Activated gamma-delta T cell (primary cell): ENCODE data around the gene MGRN1.
A peak's percentile ranks its signal among the peaks of the same experiment; 100 is the strongest.

Experiments
- DNase-seq: peaks from one replicate; lab custom pipeline; 2025; lab: John Stamatoyannopoulos, UW
- total RNA-seq, 2 donors: gene quantifications; one replicate each; lab custom pipeline; 2026; lab: John Stamatoyannopoulos, UW

MGRN1 gene
- 39.6 to 41.7 reads per million in 2 donors for total RNA-seq

DNA sequence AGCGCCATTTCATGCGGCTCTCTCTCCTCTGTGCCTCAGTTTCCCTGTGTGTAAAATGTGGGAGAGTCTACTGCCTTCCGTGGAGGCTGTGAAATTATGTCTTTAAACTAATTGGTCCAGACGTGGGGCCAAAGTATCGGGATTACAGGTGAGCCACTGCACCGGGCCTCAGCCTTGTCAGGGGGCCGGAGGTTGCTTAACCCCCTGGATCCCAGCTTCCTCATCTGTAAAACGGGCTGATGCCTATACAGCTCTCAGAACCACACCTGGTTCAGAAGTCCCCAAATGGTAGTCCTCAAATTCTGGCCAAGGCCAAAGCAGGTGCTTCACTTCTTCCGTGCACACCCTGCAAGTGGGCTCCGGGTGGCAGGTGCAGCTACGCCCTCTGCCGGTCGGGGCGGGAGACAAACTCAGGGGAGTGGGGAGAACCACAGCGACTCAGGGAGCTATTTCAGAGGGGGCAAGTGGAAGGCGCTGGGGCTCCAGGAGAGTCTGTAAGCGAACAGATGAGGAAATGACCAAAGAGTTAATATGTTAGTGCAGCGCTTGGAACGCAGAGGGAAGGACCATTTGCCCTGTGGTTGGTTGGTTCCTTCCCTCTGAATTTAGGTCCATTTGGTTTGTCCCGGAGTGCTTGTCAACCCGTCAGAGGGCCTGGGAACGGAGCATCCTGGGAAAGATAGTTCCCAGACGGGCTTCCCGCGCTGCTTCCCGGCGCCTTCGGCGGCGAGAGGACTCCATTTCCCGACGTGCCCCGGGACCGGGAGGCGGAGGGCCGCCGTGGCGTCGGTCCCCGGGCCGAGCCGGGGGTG, at the start of gene MGRN1:
MGRN1 (plus strand) TSS at position 812 of the 812 bp plus-strand sequence. CDS start 135 bp downstream, outside the sequence.
- peak; percentile 77 for DNase-seq

DNA sequence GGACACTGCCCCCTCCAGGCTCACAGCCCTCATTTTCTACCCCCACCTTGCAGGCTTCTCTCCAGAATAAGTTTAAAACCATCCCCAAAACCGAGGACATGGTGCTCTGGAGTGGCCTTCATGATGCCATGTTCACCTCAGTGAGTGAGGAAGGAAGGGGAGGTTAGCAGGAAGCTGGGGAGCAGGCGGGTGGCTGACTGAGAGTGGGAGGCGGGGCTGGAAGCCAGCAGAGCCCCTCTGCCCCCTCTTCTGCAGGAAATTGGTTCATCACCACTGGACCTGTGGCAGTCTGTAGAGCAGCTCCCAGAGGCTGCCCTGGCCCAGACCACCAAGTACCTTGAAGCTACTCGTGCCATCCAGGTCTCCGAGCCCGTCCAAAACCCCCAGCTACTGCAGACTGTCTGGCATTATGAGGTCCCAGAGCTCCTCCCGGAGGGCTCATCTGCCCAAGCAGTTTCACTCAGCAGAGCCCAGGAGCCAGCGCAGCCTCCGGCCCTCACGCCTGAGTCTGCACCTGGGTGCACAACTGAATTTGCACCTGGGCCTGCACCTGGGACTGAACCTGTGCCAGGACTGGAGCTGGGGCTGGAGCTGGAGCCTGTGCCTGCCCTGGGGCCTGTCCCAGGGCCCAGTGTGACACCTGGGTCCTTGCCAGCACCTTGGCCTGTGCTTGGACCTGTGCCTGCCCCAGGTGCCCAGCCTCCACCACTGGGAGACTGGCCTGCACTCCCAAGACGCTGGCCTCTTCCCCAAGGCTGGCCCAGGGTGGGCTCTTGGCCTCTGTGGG, 49.5 kb upstream of the MGRN1 start:
- no peak for DNase-seq

DNA sequence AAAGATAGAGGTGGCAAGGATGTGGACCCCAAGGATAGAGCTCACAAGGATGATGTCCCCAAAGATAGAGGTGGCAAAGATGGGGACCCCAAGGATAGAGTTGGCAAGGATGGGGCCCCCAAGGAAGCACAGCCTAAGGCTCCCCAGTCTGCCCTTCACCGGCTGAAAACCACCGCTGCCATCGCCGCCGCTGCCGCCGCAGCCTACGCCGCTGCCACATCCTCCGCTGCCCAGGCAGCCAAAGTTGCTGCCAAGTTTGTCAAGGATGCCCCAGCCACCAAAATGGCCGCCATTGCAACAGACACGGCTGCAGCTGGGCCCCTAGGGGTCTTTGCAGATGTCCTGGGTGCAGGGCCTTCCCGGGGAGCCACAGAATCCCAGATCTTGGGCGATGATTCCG, 48.6 kb upstream of the MGRN1 start:
- no peak for DNase-seq

DNA sequence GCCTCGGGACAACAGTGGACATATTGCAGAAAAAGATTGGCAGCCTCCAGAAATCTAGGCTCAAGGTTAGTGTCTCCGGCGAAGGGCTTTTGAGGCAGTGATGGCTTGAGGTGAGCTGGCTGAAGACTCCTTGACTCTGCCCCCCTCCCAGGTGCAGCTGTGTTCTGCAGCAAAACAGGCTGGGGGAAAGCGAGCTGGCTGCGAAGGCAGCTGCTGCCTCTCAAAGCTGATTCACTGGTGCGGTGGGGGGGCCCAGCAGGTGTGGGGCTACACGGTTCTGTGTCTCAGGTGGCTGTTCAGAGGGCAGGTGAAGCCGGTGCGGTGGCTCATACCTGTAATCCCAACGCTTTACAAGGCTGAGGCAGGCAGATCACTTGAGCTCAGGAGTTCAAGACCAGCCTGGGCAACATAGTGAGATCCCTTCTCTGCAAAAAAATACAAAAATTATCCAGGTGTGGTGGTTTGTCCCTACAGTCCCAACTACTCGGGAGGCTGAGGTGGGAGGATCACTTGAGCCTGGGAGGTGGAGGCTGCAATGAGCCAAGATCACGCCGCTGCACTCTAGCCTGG, 45.6 kb upstream of the MGRN1 start:
- DNase-seq = no peak

DNA sequence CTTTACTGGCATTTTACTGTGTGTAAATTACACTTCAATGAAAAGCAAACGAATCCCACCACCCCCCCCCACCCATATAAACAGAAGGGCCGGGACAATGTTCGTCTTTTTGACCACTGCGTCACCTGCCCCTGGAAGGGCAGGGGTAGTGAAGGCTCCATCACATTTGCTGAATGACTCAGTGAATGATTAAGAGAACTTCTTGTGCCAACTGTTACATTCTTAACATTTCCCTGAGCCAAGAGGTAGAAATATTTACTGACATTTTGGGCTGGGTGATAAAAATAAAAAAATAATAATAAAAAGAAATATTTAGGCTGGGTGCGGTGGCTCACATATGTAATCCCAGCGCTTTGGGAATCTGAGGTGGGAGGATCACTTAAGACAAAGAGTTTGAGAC, 44.4 kb upstream of the MGRN1 start:
- no peak for DNase-seq

DNA sequence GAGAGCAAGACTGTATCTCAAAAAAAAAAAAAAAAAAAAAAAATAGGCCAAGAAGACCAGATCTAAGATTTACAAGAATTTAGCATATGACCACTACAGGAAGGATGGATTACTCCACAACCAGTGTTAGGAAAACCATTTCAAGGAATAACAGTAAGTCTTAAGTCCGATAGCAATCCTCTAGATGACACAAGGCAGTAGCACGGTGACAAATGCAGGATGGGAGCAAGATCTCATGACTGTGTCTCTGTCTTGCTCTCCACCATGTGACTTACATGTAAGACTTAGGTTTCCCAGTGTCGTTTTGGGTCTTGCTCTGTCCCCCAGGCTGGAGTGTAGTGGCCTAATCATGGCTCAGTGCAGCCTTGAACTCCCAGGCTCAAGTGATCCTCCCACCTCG, 40.7 kb upstream of the MGRN1 start:
- DNase-seq = no peak

DNA sequence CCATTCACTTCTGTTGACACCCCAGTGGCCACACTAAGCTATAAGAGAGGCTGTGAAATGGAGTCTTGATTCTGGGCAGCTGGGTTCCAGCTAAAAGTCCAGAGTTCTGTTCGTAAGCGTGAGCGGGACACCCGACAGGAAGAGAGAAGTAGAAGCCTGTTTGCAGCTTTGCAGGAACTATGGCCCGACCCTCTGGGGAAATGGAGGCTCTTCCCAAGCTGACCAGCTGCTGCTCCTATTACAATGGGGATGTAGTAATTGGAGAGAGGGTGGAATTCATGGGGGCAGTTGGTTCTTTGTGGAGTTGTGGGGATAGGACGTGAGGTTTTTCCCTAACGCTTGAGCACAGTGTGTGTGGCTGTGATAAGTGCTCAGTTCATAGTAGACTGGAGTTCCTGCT, 38.3 kb upstream of the MGRN1 start:
- DNase-seq = no peak

DNA sequence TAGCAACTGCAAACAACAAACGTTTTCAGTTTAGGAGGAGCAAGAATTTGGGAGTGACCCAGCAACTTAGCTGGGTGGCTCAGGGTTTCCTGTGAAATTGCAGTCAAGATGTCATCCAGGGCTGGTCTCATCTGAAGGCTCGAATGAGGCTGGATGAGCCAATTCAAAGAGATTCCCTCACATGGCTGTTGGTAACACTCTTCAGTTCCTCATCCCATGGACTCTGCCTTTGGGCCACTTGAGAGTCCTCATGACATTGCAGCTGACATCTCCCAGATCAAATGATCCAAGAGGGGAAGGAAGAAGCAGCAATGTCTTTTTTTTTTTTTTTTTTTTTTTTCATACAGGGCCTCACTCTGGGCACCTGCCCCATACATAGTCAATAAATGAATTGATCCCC, 36.2 kb upstream of the MGRN1 start:
- DNase-seq = no peak

DNA sequence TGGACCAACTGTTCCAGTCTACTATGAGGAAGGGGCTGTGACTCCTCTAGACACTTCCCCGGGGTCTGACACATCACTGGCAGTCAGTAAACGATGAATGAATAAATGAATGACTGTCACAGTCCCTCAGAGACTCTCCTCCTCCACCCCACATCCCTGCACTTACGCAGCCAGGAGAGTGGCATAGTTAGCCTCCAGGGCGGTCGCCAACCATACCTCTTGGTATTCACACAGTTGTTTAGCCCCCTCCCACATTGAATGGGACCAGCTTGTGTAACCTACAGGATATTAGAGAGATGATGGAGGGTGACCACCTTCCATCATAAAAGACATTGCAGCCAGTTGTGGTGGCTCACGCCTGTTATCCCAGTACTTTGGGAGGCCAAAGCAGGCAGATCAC, 35.7 kb upstream of the MGRN1 start:
- DNase-seq = no peak

DNA sequence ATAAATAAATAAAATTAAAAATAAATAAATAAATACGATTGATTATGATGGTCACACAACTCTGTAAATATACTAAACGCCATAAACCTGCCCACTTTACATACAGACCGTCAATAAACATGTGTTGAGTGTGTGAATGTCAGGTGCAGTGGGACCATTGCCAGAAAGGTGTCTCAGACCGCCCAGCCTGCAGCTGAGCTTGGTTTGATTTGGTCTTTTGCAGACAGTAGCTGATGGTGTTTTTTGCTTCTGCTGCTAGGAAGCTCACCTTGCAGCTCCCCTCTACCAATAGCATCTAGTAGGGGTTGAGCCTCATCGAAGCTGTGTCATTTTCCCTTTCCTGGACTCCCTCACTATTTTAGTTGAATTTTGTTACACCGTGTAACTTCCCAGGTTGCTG, 33.4 kb upstream of the MGRN1 start:
- no peak for DNase-seq

DNA sequence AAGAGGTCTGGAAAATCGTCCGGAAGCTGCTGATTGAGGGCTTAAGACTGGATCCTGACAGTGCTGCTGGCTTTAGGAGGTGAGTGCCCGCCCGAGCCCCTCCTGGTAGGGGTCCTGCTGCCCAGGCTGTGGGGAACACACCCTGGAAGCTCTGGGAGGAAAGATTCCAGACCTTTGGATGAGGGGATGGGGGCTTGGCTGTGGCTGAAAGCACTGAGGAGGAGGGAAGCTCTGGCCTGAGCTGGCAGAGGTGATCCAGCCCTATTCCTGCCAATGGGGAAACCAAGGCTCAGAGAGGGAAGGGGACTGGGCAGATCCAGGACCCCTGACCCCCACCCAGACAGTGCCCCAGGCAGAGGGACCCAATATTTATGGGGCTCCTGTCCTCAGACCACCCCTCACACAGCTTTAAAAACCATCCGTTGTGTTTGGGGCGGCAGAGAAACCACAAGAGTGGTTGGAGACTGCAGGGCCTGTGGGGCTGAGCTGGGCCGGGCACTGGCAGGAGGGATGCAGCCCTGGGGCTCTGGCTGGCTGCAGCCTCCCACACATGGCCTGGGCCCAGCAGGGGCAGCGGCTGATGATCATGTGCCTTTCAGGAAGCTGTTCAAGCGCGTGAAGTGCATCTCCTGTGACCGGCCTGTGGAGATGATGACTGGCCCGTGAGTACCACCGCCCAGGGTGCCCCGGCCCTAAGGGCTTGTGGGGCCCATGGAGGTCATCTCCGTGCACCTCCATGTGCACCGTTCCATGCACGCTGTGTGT, 32.7 kb upstream of the MGRN1 start:
- DNase-seq = no peak

DNA sequence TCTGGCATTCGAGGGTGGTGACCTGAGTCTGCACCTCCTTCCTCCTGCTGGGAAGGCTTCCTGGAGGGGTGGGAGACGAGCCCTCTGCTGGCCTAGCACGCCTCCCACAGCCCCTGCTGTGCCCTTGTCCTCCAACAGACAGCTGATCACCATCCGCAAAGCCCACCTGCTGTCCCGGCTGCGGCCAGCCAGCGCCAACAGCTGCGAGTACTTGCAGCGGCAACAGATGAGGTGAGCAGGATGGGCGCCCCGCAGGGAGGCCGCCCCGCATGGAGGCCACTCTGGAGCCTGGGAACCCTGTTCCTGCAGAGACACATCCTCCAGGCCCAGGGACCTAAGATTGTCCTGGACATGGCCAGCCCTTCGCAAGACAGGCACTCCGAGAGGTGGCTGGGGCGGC, 31.5 kb upstream of the MGRN1 start:
- no peak for DNase-seq

DNA sequence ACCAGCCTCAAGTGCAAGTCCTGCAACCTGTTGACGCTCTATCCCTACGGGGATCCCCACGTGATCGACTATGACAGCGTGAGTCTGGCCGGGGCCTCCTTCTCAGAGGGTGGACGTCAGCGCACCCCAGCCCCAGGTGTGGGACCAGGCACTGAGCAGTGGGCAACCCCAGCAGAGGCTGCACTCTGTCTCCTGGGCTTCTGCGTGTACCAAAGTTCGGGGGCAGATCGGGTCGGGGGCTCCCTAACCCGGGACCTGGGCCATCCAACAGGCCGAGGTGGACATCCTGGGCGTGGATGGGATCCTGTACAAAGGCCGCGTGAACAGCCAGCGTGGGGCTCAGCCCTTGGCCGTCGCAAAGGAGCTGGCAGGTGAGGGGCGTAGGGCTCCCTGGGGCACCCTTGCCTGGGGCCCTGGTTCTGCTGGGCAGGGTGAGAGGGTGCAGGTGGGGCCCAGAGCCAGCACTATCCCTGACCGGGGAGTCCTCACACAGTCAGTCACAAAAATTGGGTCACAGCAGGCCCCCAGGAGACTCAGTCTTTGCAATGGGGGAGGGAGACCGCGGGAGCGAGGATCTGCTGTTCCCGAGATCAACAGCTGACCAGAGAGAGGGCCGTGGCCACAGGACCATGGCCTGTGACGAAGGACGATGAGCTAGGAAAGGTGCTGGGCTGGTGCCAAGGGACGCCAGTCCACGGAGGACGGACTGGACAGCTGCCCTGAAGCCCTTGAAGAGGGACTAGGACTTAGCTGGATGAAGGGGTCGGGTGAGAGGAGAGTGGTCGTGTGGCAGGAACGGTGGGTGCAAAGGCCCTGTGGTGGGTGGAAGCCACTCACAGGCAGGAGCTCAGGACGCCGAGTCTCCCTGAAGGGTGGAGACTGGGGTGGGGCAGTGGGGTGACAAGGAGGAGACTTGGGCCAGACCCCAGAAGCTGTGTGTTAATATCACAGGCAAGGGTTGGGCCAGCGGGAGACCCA, 29.9 kb upstream of the MGRN1 start:
- no peak for DNase-seq

DNA sequence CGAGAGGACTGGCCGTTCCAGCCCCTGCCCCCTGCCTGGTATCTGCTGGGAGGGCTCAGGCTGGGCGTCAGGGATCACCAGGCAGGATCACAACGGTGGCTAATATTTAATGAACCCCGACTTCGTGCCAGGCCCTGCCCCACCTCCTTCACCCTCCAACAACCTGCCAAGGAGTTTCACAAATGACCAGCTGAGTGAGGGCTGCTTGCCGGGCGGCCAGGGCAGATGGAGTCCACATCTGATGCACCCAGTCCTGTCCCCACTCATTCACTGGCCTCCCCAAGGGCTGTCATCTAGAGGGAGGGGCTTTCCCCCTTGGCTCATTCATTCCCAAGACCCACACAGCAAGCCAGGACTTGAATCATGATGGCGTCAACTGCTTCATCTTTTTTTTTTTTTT, 27.5 kb upstream of the MGRN1 start:
- DNase-seq = no peak

DNA sequence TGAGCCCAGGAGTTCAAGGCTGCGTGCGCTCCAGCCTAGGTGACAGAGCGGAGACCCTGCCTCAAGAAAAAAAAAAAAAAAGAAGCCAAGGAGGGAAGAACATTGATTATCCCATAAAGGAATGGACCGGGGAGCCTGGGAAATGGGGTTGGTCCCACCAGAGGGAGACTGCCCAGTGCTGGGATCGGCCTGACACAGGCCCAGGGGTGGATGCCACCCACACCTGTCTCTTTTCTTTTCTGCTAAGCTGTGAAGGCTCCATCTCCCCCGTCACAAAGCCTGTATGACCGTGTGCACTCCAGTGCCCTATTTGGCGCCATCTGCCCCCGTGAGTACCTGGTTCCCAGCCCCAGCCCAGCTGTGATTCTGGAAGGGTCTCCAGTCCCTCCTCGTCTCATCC, 25.6 kb upstream of the MGRN1 start:
- no peak for DNase-seq

DNA sequence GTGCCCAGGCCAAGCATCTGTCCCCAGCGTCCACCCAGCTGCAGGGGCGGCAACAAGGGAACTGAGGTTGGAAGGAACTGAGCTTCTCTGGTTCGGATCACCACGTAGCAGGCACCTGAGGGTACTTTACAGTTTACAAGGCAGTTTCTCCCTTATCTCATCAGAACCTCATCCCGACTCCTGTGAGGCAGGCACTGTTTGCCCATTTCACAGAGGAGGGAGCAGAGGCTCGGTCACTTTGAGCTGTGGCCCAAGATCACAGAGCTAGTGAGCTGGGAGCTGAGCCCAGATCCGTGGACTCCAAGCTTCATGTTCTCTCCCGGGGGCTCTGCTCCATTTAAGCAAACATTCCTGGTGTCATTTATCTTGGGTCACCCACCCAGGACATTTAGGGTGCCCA, 25.1 kb upstream of the MGRN1 start:
- no peak for DNase-seq

DNA sequence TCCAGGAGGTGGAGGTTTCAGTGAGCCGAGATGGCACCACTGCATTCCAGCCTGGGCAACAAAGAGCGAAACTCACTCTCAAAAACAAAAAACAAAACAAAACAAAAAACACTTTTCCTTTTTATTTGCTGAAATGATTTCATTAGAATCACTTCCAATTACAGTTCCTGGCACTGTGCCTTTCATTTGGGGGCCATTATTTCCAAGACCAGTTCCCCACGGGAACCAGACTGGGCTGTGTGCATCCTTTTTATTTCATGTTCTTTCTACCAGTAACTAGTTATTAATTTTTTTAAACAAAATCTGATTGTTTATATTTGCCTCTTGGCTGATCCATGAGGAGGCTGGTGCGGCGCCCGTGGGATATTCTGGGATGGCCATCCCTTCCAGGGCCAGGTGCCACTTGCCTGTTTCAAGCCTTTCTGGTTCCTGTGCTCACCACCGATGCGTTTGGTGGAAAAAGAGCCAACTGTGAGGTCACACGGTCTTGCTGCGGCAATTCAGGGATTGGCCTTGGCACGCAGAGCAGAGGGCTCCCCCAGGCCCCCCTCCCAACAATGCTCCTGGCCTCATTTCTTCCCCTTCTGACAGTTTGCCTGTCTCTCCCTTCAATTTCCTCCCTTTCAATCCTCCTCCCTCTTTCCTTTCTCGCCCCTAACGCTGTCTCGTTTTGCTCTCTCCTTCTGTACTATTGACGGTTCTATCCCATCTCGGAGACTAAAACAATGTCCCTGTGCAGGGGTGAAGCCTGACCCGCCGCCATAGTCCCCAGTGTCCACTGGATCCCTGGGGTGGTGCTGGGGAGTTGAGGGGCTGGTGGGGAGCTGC, 23.4 kb upstream of the MGRN1 start:
- DNase-seq = no peak

DNA sequence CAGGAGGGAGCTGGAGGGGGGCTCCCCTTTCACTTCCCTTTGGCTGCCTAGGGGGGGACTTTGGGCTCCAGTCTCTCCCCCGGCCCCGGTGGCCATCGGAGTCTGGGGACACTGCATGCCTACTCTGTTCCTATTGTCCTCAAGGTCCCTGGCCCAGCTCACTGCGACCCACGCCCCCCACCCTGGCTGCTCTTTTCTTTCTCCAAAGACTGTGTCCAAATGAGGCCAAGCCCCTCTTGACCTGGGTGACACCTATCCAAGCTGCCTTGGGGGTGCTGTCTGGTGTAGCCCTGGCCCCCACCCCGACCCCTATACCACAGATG, 22.8 kb upstream of the MGRN1 start:
- no peak for DNase-seq

DNA sequence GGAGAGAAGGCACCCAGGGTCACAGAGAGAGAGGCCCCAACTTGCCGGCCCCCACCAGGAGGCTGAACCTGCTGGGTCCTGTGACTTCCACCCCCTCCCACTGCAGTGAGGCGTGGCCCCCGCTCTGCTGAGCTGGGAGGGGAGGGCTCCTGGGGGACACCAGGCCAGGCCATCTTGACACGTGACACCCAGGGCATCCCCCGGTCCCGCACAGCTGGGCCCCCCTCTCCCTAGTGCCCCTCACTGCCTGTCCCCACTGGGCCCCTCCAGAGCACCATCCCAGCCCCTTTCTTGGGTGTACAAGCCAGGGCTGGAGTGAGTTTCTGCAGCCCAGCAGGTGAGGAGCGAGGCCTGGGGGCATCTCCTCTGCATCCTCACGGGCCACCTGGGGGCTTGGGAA, 22.3 kb upstream of the MGRN1 start:
- no peak for DNase-seq

DNA sequence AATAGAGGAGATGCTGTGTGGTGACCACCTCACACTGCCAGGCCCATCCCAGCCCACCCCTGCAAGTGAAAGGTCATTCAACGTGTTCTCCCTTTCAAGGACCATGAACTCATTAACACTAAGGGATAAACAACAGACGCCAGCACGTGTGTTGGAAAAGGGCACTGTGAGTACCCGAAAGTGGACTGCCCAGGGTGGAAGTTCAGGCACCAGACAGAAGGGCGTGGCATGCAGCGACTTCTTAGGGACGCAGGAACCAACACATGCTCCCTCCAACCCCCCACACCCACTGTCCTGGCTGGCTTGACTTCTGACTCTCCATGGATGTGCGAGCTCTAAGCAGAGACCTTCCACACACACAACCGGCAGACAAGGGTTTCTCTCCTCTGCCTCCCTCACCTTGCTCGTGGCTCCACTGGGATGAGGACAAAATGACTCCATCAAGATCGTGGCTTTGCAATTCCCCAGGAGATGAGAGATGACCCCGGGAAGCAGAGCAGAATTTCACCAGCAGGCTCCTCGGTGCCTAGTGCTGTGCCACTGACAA, 20.9 kb upstream of the MGRN1 start:
- DNase-seq = no peak
